ENCODE measurements around the gene ACKR3. TPM values are rescaled to one million over a fixed set of nuclear protein-coding genes. Genes with fewer than 3 reads are reported as not detected.

Gene ACKR3
- total RNA-seq, 2 experiments from 2014 or later = 0.46 to 2.1 TPM

- no peaks in the 10 kb centered on the region for H3K4me1 ChIP-seq (ENCODE audit: insufficient read depth, low read length, poor library complexity, severe bottlenecking)
- no peak for TF ChIP-seq EZH2phosphoT487 (IDR thresholded peaks at IDR 0.05; ENCODE audit: borderline replicate concordance, low read depth, low read length)
- intact Hi-C loops (cut with micrococcal nuclease; ENCODE audit: unreplicated experiment) = no loop called here
- H2AFZ ChIP-seq (ENCODE audit: low read length) = no peak overlapping the region
- no peaks in the 10 kb centered on the region for H3K9me3 ChIP-seq (ENCODE audit: low read length)
- H3K79me2 ChIP-seq (ENCODE audit: insufficient read depth, low read depth, low read length) = no peaks in the 10 kb centered on the region
- ChIA-PET CTCF (ENCODE audit: unreplicated experiment) (no interaction called here), POLR2A (no interaction called here)
- H3K4me2 ChIP-seq (ENCODE audit: low read length) = no peak overlapping the region
- no peaks in the 10 kb centered on the region for H3K36me3 ChIP-seq (ENCODE audit: insufficient read depth, low read length)
- H3K9me2 ChIP-seq (ENCODE audit: insufficient read depth, low read length) = no peaks in the 10 kb centered on the region
- no peak for DNase-seq (ENCODE audit: low spot score)
- H3K4me3 ChIP-seq (ENCODE audit: low read depth, low read length, poor library complexity, severe bottlenecking) = no peak overlapping the region
- no peak overlapping the region for H3K27ac ChIP-seq (ENCODE audit: low read depth, low read length, poor library complexity, severe bottlenecking)
- H4K20me1 ChIP-seq (ENCODE audit: insufficient read depth, low read length) = no peaks in the 10 kb centered on the region
- BruUV-seq (replicated peaks) = no TSS peak
Observed at GRCh38 chr2:236621786-236622185, 52.2 kb downstream of the ACKR3 start.

GRCh38 chr2:236622201-236622600, 52.6 kb downstream of the ACKR3 start:
- no peak for DNase-seq (ENCODE audit: low spot score)
- Histone ChIP-seq H3K9me2 (ENCODE audit: insufficient read depth, low read length) (no peaks in the 10 kb centered on the region), H3K27ac (ENCODE audit: low read depth, low read length, poor library complexity, severe bottlenecking) (no peak overlapping the region), H3K4me3 (ENCODE audit: low read depth, low read length, poor library complexity, severe bottlenecking) (no peak overlapping the region), H4K20me1 (ENCODE audit: insufficient read depth, low read length) (no peaks in the 10 kb centered on the region), H2AFZ (ENCODE audit: low read length) (no peak overlapping the region), H3K4me2 (ENCODE audit: low read length) (no peak overlapping the region), H3K4me1 (ENCODE audit: insufficient read depth, low read length, poor library complexity, severe bottlenecking) (no peaks in the 10 kb centered on the region), H3K79me2 (ENCODE audit: insufficient read depth, low read depth, low read length) (no peaks in the 10 kb centered on the region), H3K9me3 (ENCODE audit: low read length) (no peaks in the 10 kb centered on the region), H3K36me3 (ENCODE audit: insufficient read depth, low read length) (no peaks in the 10 kb centered on the region)
- POLR2A ChIA-PET = no interaction called here
- no TSS peak for BruUV-seq (replicated peaks)
- intact Hi-C loops (cut with micrococcal nuclease; ENCODE audit: unreplicated experiment) = no loop called here
- CTCF ChIA-PET (ENCODE audit: unreplicated experiment) = no interaction called here
- no peak for TF ChIP-seq CTCF (conservative IDR thresholded peaks at IDR 0.05; ENCODE audit: low read length)
- no peak for TF ChIP-seq EZH2phosphoT487 (IDR thresholded peaks at IDR 0.05; ENCODE audit: borderline replicate concordance, low read depth, low read length)

GRCh38 chr2:236622660-236623059, 53.0 kb downstream of the ACKR3 start:
- Histone ChIP-seq H3K27ac (ENCODE audit: low read depth, low read length, poor library complexity, severe bottlenecking) (no peak overlapping the region), H3K9me3 (ENCODE audit: low read length) (no peaks in the 10 kb centered on the region), H3K4me3 (ENCODE audit: low read depth, low read length, poor library complexity, severe bottlenecking) (no peak overlapping the region), H3K9me2 (ENCODE audit: insufficient read depth, low read length) (no peaks in the 10 kb centered on the region), H3K79me2 (ENCODE audit: insufficient read depth, low read depth, low read length) (no peaks in the 10 kb centered on the region), H3K4me2 (ENCODE audit: low read length) (no peak overlapping the region), H4K20me1 (ENCODE audit: insufficient read depth, low read length) (no peaks in the 10 kb centered on the region), H3K36me3 (ENCODE audit: insufficient read depth, low read length) (no peaks in the 10 kb centered on the region), H3K4me1 (ENCODE audit: insufficient read depth, low read length, poor library complexity, severe bottlenecking) (no peaks in the 10 kb centered on the region), H2AFZ (ENCODE audit: low read length) (no peak overlapping the region)
- BruUV-seq (replicated peaks) = no TSS peak
- no peak for DNase-seq (ENCODE audit: low spot score)
- ChIA-PET CTCF (ENCODE audit: unreplicated experiment) (no interaction called here), POLR2A (interaction anchor here (0.6 kb wide), 1 partner anchor 1384 kb away, joined by 6 read pairs; no protein-coding TSS in a partner anchor)
- no peak for TF ChIP-seq EZH2phosphoT487 (IDR thresholded peaks at IDR 0.05; ENCODE audit: borderline replicate concordance, low read depth, low read length)
- no peak for TF ChIP-seq CTCF (conservative IDR thresholded peaks at IDR 0.05; ENCODE audit: low read length)
- intact Hi-C loops (cut with micrococcal nuclease; ENCODE audit: unreplicated experiment) = no loop called here
